G401.6 (cell line): Measurements from ENCODE around the gene REPS1.
"Not testable (repeated sequence)": the region's sequence is repeated elsewhere in the genome, so short reads cannot be mapped to it uniquely, and the experiment has no call there.

ENCODE experiments used
- FAIRE-seq: peaks from 2 replicates; lab custom pipeline; 2012; peaks lifted over from hg19 to GRCh38; lab: Jason Lieb, UNC

The REPS1 gene

DNA sequence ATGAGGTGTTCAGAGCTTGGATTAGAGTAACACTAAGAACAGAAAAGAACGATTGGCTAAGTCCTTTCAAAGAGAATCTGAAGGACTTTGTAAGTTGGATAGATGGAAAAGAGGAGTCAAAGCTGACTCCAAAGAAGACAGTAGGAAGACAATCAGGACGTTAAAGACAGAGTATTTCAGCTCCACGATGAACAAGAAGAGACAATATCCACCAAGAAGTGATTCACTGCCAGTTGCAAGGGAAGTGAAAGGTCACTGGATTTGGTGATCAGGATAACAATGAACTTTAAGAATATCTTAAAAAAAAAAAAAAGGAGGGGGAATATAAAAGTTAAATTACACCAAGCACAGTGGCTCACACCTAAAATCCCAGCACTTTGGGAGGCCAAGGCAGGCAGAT, 17.9 kb downstream of the REPS1 start:
- FAIRE-seq, result no peak

DNA sequence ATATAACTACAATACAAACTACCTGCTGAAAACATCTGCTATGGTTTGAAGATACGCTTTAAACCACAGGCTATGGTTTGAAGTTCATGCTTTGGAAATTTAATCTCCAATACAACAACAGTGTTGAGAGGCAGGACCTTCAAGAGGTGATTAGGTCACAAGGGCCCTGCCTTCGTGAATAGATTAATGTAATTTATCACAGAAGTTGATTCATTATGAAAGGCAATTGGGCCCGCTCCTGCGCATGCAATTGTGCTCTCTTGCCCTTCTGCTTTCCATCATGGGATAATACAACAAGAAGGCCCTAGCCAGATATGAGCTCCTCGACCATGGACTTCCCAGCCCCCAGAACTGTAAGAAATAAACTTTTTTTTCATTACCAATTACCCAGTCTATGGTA, 21.2 kb downstream of the REPS1 start:
- no peak for FAIRE-seq

- no peak for FAIRE-seq
These were observed 22.1 kb downstream of the REPS1 start for GRCh38 chr6:138965971-138966370.

- FAIRE-seq, result peak; percentile 55
These were observed 22.7 kb downstream of the REPS1 start for GRCh38 chr6:138965291-138965874.

DNA sequence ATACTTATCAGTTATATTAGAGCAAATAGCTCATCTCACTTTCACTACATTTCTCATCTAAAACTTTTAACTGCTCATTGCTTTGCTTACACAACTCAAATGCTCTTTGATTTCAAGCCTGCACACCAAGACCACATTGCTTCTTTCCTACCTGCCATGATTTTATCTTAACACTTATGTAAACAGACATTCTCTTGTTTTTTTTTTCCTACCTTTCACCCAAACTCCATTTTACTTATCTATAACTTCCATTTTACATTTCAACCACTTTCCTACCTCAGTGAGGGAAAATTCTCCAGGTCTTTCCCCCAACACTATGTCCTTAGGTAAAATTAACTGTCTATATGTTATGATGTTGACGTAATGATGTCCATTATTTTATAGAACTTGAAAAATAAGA, 24.0 kb downstream of the REPS1 start:
- no peak for FAIRE-seq

- FAIRE-seq, result no peak
These were observed 24.5 kb downstream of the REPS1 start for GRCh38 chr6:138963531-138963930.

- no peak for FAIRE-seq
These were observed 24.9 kb downstream of the REPS1 start for GRCh38 chr6:138963119-138963518.

DNA sequence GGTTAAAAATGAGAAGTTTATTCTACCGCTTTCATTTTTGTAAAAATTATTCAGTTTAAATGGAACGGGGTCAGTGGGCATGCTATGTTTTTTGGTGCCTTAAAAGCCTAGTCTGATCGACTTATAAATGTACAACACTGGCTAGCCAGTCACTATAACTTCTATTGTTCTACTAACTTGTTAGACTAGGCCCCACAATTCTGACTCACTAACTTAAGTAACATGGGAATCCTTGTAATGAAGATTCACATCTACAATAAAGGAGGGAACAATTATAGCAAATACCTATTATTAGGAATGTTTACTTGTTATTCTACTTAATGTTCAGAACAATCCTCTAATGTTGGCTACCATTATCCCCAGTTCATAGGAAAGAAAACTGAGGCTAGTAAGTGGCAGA, 28.5 kb downstream of the REPS1 start:
- no peak for FAIRE-seq

- FAIRE-seq, result no peak
These were observed 29.5 kb downstream of the REPS1 start for GRCh38 chr6:138958595-138958994.

- peak; percentile 64 for FAIRE-seq
These were observed 30.1 kb downstream of the REPS1 start for GRCh38 chr6:138957903-138958302.

- FAIRE-seq, result no peak
These were observed 30.6 kb downstream of the REPS1 start for GRCh38 chr6:138957484-138957883.

- FAIRE-seq, result no peak
These were observed 31.7 kb downstream of the REPS1 start for GRCh38 chr6:138956244-138956924.

- FAIRE-seq, result no peak
These were observed 32.8 kb downstream of the REPS1 start for GRCh38 chr6:138955262-138955661.

DNA sequence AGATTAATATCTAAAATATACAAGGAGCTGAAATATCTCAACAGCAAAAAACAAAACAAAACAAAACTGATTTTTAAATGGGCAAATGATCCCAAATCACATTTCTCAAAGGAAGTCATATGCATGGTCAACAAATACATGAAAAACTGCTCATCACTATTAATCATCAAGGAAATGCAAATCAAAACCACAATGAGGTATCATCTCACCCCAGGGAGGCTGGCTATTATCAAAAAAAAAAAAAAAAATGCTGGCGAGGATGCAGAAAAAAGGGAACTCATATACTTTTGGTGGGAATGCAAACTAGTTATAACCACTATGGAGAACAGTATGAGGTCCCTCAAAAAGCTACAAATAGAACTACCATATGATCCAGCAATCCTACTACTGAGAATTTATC, 34.6 kb downstream of the REPS1 start:
- no peak for FAIRE-seq

- FAIRE-seq, result no peak
These were observed 39.4 kb downstream of the REPS1 start for GRCh38 chr6:138948546-138949179.

- FAIRE-seq, result peak; percentile 51
These were observed 40.0 kb downstream of the REPS1 start for GRCh38 chr6:138948004-138948403.

GRCh38 chr6:138945354-138945753, 42.7 kb downstream of the REPS1 start:
- FAIRE-seq, result no peak

DNA sequence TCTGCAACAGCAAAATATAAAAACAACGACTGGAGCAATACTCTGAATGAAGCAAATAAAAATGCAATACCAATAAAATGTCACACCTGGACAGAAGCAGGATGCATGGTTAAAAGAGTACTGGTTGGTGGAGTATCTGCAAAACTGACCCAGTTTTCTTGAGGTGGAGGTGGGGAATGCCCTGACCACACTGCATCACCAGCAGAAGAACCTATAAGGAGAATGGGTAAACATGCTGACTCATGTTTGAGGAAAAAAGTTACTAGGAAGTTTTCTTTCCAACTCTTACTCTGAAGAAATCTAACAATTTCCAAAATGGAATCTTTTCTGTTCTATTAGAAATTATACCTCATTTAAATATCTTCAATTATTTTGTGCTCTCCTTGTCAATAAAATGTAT, 43.6 kb downstream of the REPS1 start:
- no peak for FAIRE-seq

GRCh38 chr6:138943089-138943625, 44.9 kb downstream of the REPS1 start:
- no peak for FAIRE-seq

GRCh38 chr6:138936873-138937272, 51.2 kb downstream of the REPS1 start:
- not testable (repeated sequence) for FAIRE-seq

DNA sequence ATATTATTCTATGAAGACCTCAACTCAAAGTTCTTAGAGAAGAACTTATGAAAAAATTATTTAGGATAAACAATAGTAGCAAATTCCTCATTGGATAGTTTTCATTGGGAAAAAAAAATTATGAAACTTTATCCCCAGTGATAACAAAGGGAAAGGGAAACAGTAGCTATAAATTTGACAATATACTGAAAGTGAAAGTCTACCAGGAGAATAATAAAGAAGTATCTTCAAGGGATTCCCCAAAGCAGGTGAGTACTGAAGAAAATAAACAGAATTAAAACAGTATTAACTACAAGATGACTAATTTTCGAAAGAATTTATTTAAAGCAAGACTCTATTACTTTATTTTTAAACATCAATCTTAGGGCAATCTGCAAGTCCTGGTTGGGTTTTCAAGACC, 56.4 kb downstream of the REPS1 start:
- FAIRE-seq, result no peak

DNA sequence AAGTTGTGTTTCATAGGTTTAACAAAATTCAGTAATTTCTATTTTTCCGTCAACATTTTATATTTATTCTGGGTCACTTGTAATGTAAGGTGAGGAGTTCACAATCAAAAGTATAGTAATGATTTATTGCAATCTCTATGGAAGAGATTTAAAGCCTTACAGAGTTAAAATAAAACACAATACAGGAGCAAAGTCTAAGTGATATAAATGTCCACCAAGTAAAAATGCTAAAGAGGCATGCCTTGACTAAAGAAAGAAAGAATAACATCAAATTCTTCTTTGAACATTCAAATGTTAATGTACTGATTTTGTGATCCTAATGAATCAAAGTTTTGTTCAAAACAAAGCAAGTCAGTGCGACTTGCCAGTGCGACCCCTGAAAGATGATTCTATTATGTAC, 61.5 kb downstream of the REPS1 start:
- no peak for FAIRE-seq

DNA sequence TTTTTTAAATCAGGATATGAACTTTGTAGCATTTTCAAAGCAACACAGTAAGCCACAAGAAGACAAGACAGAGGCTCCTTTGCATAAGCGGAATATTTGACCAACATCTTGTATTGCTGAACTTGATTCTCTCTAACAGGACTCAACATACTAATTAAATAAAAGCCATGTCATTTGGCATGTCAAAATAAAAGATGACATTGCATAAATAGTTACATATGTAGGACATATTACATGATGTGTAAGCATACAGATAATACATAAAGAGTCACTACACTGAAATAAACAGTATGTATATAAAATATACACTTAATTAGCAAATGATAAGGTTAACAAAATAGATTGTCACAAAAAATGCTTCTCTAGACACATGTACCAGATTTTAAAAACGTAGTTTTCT, 62.2 kb downstream of the REPS1 start:
- no peak for FAIRE-seq

GRCh38 chr6:138923561-138923960, 64.5 kb downstream of the REPS1 start:
- FAIRE-seq, result no peak
